ENCODE results near the gene GAPT.

DNA sequence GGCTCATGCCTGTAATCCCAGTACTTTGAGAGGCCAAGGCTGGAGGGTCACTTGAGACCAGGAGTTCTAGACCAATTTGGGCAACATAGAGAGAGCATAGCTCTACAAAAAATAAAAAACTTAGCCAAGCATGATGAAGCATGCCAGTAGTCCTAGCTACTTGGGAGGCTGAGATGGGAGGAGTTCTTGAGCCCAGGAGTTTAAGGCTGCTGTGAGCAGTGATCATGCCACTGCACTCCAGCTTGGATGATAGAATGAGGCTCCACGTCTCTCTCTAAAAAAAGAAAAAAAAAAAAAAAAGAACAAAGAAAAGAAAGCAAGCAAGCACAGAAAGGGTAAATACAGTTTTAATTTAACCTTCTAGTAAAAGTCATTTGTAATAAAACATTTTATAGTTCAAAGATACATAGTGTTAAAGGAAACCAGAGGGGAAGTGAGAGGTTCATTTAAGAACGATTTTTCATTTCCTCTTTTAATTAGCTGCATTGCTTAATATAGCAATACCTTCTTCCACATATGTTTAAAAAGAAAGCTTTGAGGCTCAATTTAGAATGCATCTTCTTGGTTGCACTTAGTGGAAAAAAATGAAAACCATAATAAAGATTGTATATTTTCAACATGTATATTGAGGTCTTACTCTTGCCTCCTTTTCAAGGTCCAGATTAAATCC, 14.9 kb downstream of the GAPT start:
- TF ChIP-seq, protein P1, sequence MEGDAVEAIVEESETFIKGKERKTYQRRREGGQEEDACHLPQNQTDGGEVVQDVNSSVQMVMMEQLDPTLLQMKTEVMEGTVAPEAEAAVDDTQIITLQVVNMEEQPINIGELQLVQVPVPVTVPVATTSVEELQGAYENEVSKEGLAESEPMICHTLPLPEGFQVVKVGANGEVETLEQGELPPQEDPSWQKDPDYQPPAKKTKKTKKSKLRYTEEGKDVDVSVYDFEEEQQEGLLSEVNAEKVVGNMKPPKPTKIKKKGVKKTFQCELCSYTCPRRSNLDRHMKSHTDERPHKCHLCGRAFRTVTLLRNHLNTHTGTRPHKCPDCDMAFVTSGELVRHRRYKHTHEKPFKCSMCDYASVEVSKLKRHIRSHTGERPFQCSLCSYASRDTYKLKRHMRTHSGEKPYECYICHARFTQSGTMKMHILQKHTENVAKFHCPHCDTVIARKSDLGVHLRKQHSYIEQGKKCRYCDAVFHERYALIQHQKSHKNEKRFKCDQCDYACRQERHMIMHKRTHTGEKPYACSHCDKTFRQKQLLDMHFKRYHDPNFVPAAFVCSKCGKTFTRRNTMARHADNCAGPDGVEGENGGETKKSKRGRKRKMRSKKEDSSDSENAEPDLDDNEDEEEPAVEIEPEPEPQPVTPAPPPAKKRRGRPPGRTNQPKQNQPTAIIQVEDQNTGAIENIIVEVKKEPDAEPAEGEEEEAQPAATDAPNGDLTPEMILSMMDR (IDR thresholded peaks at IDR 0.05): no peak
- no peak for TF ChIP-seq POLR2A (IDR thresholded peaks at IDR 0.05)
